ENCODE measurements around the gene NPFFR1. TPM values are rescaled to one million over a fixed set of nuclear protein-coding genes. Genes with fewer than 3 reads are reported as not detected.

The NPFFR1 gene
- total and polyA plus RNA-seq, 10 of the 15 experiments (the other 5 are each of a cell fraction or from before 2014, with no cell fraction given): 0.03 TPM; not detected in 9

DNA sequence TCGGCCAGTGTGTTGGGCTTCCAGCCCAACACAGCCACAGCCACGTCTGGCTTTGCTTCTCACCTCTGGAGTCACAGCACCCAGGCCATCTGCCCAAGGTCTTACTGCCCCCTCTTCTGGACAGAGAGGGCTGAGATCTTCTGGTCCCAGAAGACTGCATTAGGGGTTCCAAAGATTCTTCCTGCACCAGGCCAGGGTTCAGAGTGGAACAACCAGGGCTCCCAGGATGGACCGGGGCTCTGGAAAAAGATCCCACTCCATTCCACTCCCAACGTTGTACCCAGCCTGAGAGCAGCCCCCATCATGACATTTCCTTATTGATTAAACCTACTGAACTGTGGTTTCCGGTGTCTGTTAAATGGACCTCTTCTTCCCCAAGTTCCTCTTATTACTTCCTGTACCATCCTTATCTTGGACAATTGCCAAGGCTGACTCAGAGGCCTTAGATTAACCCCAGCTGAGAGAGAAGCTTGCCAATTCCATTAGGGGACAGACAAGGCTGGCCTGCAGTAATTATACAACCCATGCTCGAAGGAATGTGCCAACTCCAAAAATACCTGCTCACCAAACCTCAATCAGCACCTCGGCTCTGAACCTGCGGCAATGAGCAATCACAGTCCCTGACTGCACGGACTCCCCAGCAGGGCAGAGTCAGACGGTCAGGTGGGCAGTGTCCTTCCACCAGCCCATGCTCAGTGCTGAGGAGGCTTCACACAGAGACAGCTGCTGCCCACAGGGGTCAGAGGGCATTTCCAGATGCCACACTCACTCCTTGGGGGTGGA is 47.9 kb upstream of the NPFFR1 start (continued):
- TF ChIP-seq CHD4 (IDR thresholded peaks at IDR 0.05) (no peak), SREBF1 (IDR thresholded peaks at IDR 0.05; ENCODE audit: low read length) (no peak), ZBED1 (IDR thresholded peaks at IDR 0.05; ENCODE audit: borderline replicate concordance) (no peak)

DNA sequence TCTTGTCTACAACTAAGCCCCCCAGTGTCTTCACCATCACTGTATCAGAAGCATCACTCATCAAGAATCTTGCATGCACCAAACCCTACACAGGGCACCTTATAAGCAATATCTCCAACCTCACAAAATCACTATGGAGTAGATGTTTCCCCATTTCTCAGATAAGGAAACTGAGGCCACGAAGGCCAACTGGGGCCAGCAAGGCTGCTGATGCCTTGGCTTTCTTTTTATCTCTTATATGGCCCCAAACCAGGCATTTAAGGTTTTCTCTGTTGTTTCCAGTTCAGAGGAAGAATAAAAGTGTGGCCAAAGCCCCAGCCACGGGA is 47.3 kb upstream of the NPFFR1 start:
- Histone ChIP-seq H3K4me2 (ENCODE audit: control insufficient read depth, insufficient read depth) (no peak overlapping the region), H3K4me3 (no peak overlapping the region), H3K9ac (ENCODE audit: control insufficient read depth, insufficient read depth, low read length) (no peak overlapping the region), H4K20me1 (ENCODE audit: control insufficient read depth, insufficient read depth) (no peaks in the 10 kb centered on the region), H2AFZ (ENCODE audit: control insufficient read depth, low read depth, low read length) (no peak overlapping the region), H3K9me3 (replicated peaks; ENCODE audit: control insufficient read depth, insufficient read depth, low read length) (peaks cover 4% of the 10 kb centered on the region; the same call in 2 of the 3 replicates), H3K27ac (ENCODE audit: control insufficient read depth, insufficient read depth) (no peak overlapping the region), H3K27me3 (replicated peaks in 1 of 2; ENCODE audit: control insufficient read depth in 2 of 2, insufficient read depth in 2 of 2, low read length in 1 of 2) (no peaks in the 10 kb centered on the region), H3K79me2 (ENCODE audit: control insufficient read depth, insufficient read depth, low read length) (0 out of 2 replicates have a peak, but pooled peaks cover 2% of the 10 kb centered on the region), H3K36me3 (ENCODE audit: control insufficient read depth in 2 of 2, insufficient read depth in 2 of 2, low read length in 1 of 2) (peaks cover 0 to 2% of the 10 kb centered on the region in 2 experiments; a peak in 2 of 4 replicates), H3K4me1 (ENCODE audit: control insufficient read depth, insufficient read depth, low read length) (peaks cover 16% of the 10 kb centered on the region)
- DNase-seq (ENCODE audit: low read depth, low spot score) (no peak), FAIRE-seq (no peak), ATAC-seq (no peak)
- ChIA-PET POLR2A (no interaction called here), RAD21 (ENCODE audit: unreplicated experiment) (interaction anchor here (0.7 to 1.2 kb wide), 2 partner anchors 24 kb away, joined by 5 to 6 read pairs; no protein-coding TSS in a partner anchor), SMC1A (ENCODE audit: uncharacterized antibody, unreplicated experiment) (interaction anchor here (1.0 to 3.4 kb wide), 4 partner anchors 15 to 107 kb away, joined by 3 to 12 read pairs (median 8); no protein-coding TSS in a partner anchor), CTCF (interaction anchor here (0.7 to 2.5 kb wide), 7 partner anchors 18 to 109 kb away, joined by 3 to 9 read pairs (median 4); no protein-coding TSS in a partner anchor)
- BruUV-seq (replicated peaks): no TSS peak
- 98% methylated on average over 2 of the region's 2 CpGs for WGBS (ENCODE audit: insufficient coverage, insufficient replicate concordance, low lambda C conversion rate, missing lambda C conversion rate)
- in situ Hi-C loops (cut with MboI) (no loop called here), intact Hi-C loops (cut with micrococcal nuclease; ENCODE audit: unreplicated experiment) (no loop called here)
- TF ChIP-seq, protein P1, sequence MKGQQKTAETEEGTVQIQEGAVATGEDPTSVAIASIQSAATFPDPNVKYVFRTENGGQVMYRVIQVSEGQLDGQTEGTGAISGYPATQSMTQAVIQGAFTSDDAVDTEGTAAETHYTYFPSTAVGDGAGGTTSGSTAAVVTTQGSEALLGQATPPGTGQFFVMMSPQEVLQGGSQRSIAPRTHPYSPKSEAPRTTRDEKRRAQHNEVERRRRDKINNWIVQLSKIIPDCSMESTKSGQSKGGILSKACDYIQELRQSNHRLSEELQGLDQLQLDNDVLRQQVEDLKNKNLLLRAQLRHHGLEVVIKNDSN (IDR thresholded peaks at IDR 0.05; ENCODE audit: borderline replicate concordance, extremely low read length, insufficient read depth, low read depth, low read length): no peak
- TF ChIP-seq FOXM1 (IDR thresholded peaks at IDR 0.05; ENCODE audit: low read depth, low read length) (no peak), MXI1 (IDR thresholded peaks at IDR 0.05; ENCODE audit: low read depth, low read length) (no peak), RUNX3 (IDR thresholded peaks at IDR 0.05; ENCODE audit: low read length) (no peak)
